Renal pelvis (tissue), 4 donors: Measurements from ENCODE around the gene APOD. TPM values are rescaled to one million over a fixed set of nuclear protein-coding genes. Genes with fewer than 3 reads are reported as not detected.
"Not testable (repeated sequence)": the region's sequence is repeated elsewhere in the genome, so short reads cannot be mapped to it uniquely, and the experiment has no call there.

ENCODE experiments used
- DNase-seq: peaks from one replicate; pipeline ENCODE4 v3.0.0-alpha.2; 2013
- polyA plus RNA-seq, 3 donors: library from polyadenylated mRNA; unstranded; fragments of 120-200 nt; gene quantifications; one replicate each; pipeline ENCODE4 v1.2.1, GENCODE V29; 2013; ENCODE audit not compliant: insufficient read length in 3 of 3

APOD gene
- polyA plus RNA-seq, 3 donors = 8.2 to 11.3 (median 10.0) TPM

DNA sequence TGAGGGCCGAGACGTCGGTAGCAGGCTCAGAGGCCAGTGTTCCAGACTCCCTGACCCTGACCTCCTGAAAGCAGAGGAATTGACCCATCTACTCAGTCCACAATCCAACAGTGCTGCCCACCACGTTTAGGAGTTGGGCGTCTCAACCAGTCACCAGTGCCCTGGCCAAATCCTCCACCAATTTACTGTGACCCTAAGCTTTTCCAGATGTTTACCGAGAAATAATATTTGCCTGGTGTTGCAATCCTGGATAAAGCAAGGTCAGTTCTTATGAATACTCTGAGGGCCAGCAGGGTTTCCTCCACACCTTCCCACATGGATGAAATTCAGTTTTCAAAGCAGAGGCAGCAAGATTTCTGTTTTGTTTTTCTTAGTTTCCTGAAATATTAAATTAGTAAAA is 7.5 kb upstream of the APOD start:
- DNase-seq = no peak

DNA sequence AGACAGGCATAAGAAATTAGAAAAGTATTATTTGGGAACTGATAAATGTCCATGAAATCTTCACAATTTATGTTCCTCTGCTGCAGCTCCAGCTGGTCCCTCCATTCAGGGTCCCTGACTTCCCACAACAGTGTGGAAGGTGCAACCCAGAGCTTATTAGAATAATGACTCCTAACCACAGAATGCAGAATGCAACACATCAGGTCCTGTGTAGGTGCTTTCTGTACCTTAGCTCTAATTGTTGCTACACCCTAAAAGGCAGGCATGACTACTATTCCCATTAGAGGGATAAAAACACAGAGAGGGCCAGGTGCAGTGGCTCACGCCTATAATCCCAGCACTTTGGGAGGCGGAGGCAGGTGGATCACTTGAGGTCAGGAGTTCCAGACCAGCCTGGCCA is 6.6 kb upstream of the APOD start:
- not testable (repeated sequence) for DNase-seq

DNA sequence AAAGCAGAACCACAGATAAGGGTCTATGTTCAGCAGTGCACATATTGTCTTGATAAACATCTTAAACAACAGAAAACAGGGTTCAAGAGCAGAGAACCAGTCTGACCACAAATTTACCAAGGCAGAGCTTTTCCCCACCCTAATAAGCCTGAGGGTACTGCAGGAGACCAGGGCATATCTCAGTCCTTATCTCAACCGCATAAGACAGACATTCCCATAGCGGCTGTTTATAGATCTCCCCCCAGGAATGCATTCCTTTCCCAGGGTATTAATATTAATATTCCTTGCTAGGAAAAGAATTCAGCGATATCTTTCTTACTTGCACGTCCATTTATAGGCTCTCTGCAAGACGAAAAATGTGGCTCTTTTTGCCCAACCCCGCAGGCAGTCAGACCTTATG is 6.1 kb upstream of the APOD start:
- not testable (repeated sequence) for DNase-seq

DNA sequence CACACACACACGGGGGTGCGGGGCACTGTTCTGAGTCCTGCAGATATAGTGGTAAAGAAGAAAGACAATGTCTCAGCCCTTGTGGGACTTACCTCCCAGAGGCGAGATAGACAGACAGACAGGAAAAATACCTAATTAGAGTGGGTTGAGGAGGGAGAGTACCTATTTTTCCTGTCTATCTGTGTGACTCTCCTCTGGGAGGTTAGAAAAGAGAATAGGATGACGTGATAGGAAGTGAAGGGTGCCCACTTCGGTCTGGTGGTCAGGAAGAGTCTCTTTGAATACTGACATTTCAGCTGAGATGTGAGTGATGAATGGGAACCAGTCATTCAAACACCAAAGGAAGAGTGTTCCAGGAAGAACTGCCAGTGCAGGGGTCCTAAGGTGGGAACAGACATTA is 4.1 kb upstream of the APOD start:
- no peak for DNase-seq

DNA sequence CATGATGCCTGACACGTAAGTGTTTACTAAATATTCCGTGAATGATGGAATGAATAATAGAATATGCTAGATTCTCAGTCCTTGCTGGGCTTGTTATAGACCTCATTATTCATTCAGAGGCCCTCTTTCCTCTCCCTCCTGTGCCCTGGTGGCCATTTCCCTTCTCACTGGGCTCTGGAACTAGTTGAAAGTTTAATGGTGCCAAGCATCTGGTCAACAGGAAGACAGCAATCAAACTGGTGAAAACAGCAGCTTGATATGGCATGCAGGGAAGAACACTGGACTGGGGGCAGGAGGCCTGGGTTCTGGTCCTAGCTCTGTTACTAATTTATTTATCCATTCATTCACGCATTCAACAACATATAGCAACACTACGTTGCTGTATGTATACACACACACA is 3.7 kb upstream of the APOD start:
- no peak for DNase-seq

DNA sequence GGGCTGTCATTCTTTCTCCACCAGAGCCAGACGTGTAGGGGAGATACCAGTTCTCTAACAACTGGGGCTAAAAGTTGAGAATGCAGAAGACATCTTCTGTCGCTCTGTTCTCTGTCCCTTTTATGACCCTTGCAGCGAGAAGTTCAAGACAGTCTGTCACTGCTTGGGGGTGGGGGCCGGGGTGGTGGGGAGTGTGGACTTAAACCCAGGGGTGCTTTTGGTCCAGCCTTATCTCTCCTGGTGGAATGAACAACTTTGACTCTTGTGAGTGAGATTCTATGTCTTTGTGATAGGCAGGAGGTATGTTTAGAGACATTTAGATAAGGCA is 767 bp upstream of the APOD start:
- no peak for DNase-seq

DNA sequence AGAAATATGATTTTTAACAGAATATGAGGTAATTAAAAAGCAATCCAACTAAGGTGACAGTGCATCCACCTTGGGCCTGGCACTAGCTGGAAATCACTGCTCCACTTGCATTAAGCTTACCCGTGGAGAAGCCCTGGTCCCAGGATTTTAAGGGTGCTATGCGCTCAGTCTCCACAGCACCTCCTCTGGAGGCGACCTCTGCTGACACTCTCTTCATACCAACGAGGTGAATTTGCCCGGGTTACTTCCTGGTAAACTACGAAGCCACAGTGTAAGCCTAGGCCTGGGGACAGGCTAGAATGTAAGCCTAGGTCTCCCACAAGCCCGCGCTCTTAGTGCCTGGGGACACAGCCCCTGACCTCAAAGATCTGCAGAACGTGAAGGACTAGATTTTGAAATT is 793 bp downstream of the APOD start:
- DNase-seq = no peak

DNA sequence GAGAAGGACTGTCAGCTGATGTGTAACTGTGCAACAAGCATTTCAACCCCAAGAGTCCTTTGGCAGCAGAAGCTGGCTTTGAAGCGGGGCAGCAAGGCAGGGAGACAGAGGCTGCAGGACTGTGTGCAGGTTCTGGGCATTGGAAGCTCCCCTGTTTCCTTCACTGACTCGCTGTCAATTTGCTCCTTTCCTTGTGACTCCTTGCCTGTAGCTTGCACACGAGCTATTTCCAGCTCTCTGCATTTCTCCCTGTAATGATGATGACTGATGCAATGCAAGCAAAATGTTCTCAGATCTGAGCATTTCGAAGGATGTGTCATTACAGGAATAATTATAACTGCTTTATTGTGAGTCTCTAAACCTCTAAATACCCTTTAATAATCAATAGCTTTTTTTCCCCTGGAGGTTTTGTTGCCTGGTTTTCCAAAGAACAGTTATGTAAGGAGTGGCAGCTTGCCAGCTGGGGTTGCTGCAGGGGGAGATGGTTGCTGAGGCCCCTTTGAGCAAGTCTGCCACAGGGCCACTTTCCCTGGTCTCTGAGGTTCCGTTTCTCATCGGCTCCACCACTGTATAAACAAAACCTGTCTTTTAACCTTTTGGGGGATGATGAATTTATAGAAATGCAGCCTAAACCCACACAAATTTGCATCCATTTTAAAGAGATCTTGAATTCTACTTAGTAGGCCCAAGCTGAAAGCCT is 2.8 kb downstream of the APOD start:
- no peak for DNase-seq

DNA sequence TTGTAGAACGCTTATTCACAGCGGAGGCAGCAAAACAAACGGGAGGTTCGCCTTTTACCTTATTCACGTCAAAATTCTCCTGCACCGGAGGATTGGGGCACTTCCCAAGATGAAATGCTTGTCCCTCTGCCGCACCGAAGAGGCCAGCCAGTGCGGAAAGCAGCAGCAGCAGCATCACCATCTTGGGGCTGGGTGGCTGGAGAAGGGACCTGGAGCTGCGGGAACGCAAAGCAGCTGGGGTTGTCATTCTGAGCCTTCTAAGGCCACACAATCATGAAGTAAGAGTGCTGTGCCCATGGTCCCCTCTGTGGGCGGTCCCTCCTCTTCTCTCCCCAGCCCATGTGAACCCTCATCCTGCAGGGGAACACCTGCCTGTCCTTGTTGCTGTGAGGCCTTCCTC is 4.5 kb downstream of the APOD start:
- no peak for DNase-seq

DNA sequence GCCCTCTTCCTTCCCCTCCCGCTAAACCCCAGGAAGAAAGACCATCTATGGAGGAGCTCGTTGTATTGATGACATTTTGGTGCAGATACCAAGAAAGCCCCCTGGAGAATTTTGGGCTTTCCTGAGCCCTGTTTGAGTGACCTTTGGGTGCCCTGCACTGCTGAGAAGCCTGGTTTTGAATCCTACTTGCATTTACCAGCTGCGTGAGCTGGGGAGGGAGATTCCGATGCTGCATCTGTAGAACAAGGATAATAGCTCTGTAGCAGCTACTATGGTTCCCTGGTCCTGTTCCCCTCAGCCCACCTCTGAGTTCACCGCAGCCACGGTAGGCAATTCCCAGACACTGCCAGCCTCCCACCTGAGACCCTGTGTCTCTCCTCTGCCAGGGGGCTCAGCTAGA is 5.2 kb downstream of the APOD start:
- DNase-seq = no peak

DNA sequence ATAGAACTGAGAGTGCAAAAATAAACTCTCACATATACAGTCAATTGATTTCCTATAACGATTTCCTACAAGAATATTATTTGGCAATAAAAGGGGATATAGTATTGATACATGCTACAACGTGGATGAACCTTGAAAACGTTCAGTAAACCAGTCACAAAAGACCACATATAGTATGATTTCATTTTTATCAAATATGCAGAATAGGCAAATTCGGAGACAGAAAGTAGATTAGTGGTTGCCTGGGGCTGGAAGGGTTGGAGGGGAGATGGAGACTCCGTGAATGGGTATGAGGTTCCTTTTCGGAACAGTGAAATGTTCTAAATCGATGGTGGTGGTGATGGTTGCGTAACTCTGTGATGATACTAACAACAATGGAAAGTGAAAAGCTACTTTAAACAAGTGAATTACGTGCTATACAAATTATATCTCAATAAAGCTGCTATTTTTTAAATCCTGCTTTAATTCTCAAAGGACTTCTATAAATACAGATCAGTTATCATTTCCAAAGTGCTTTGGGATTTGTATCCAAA is 6.0 kb downstream of the APOD start:
- DNase-seq = no peak

DNA sequence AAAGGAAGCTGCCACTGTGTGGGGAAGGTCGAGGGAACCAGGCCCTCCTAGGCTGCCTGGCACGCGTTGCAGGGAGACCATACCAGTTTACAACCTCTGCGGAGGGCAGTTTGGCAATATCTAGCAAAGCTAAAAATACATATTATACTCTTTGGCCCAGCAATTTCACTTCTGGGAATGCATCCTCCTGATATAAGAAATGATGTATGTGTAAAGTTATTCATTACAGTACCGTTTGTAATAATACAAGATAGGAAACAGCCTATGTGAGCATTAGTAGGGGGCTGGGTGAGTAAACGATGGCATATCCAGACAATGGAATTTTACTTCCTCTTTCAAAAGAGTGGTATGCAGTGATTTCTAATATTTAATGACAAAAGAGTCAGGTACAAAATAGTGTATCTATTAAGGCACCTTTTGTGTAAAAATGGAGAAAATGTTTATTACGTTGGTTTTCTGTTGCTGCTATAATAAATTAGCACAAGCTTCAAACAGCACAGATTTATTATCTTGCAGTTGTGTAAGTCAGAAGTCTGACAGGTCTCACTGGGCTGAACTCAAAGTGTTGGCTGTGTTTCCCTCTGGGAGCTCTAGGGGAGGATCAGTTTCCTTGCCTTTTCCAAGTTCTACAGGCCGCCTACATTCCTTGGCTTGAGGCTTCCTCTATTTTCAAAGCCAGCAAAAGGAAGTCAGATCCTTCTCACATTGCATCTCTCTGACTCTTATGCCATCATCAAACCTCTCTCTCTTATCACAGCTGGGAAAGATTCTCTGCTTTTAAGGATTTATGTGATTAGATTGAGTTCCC is 9.0 kb downstream of the APOD start:
- DNase-seq = no peak

DNA sequence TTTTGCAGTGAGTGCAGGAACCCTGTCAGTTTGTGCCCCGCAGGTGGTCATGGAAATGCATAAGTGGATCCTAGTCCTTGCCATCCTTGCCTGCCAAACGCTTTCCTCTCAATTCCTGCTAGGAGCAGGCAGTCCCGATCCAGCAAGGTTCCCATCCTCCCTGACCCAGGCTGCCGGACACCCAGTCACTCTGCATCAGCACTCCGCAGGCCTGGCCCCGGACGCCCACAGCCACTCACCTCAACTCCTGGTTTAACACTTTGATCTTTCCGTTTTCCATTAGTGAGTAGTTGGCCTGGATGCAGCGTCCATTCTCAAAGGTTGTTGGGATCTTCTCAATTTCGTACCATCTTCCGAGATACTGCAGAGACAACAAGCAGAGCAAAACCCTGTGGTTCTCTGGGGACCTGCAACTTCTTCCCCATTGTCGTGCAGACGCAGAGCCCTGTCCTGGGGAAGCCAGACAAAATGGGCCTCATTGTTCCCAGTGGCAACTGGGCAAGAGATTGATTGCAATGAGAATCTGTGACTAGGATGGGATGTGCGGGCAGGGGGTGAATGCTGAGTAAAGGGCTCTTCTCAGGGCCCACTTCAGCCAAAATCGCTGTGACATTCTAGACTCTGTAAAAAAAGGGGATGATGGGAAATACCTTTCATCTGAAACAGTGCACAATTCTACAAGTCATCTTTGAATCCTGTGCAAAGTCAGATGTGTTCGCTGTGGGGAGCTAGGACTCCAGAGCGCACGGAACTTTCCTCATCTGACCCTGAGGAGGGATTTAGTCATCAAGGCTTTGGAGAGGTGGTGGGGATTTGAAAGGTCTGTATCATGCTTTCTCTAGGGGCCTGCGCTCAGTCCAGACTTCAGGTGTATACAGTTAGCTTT is 9.9 kb downstream of the APOD start:
- DNase-seq = no peak

DNA sequence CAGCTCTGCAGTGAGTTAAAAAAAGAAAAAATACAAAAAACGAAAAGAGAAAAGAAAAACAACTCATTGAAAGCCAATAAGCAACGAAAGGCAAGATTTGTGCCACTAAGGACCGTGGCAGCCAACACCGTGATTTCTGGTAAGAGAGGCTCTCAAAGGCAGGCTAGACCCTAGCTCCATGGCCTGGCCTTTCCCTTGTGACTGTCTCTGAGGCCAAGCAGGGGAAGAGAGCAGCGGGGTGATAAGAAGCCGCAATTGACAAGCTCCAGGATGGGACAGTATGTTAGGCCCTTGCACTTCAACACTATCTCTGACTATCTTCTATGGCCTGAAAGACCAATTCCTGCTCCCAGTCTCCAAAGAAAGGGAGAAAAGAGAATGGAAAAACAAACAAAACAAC is 12.4 kb downstream of the APOD start:
- no peak for DNase-seq

DNA sequence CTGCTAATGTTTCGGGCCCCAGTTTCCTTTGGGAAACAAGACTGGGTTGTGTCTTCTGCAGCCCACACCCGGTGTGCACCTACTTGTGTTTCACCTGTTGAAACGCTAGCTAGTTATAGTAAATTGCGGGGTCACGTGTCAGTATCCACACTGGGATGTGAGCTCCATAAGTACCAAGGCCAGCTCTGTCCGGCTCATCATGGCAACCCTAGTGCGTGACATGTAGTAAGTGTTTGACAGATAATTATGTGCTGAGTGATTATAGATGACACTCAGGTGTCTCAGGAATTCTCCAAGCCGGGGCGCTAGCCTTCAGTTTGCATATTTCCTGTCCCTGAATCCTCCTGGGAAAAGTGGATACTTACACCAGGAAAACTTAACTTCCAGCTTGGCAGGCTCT is 12.8 kb downstream of the APOD start:
- no peak for DNase-seq

DNA sequence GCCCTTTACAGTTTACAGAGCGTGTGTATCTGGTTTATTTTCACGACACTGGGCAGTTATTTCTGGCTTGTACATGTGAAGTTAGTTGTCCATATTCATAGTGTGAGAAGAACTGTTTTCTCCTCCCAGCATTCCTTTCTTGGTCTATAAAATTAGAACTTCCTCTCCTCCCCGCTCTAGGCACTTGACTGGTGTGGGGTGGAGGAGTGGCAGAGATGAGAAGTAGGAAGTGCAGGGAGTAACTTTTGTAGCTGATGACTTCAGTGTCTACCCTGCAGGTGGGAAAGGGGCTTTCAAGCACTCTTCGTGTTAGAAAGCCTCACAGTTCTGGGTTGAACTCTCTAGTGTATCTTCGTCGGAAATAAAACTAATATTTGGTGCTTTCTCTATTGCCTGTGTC is 13.4 kb downstream of the APOD start:
- DNase-seq = no peak

DNA sequence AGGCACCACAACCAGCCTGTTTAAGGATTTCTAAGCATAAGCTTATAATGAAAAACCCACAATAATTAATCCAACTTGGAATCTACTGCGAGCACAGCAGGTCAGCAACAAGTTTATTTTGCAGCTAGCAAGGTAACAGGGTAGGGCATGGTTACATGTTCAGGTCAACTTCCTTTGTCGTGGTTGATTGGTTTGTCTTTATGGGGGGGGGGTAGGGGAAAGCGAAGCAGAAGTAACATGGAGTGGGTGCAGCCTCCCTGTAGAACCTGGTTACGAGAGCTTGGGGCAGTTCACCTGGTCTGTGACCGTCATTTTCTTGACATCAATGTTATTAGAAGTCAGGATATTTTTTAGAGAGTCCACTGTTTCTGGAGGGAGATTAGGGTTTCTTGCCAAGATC is 15.1 kb downstream of the APOD start:
- DNase-seq = no peak

DNA sequence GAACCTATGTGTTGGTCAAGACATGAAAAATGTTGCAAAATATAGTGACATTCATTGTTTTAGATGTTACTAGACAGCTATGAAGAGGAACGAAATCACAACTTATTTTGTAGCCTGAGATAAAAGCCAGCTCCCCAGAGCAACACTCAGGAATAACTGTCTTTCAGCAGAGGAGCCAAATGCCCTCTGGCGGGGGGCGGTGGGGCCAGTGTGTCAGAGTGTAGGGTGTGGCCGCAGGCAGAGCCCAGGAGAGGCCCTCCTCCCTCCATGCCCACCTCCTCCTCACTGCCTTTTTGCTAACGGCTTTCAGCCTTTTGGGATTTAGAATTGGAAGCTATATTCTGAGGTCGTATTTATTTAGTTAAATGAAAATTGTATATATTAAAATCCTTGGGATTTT is 16.9 kb downstream of the APOD start:
- no peak for DNase-seq

DNA sequence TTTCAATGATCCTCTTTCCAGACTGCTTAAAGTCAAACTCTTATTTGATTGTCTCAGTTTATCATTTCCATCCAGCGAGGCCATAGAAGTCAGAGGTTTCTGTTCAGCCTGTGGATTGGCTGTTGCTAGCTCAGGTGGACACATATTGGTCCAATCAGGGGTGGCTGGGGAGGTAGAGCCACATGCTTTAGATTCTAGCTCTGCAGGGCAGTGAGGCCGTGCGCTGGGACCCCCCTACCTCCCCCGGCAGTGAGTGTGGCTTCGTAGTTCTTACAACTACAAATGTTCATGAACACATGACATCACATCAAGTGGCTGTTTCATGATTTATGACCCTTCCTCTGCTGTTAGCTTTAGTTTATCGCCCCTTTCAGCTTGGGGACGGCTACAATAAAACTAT is 18.0 kb downstream of the APOD start:
- DNase-seq = no peak

DNA sequence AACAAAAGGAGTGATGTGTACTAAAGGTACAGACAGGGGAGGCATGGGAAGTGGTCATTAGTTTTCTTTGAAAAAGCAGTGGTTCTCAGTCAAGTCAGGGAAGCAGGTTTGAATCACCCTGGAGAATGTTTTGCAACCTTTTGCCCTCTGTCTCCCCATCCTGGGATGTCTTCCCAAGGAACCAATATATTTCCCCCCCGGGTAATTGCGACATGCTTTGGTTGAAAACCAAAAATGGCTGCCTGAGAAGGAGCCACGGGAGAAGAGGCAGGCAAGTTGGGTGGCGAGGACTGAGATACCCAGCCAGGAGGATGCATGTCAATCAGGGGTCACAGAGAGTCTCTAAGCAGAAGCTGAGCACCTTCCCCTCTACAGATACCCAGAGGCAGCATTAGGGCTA is 20.4 kb downstream of the APOD start:
- no peak for DNase-seq

DNA sequence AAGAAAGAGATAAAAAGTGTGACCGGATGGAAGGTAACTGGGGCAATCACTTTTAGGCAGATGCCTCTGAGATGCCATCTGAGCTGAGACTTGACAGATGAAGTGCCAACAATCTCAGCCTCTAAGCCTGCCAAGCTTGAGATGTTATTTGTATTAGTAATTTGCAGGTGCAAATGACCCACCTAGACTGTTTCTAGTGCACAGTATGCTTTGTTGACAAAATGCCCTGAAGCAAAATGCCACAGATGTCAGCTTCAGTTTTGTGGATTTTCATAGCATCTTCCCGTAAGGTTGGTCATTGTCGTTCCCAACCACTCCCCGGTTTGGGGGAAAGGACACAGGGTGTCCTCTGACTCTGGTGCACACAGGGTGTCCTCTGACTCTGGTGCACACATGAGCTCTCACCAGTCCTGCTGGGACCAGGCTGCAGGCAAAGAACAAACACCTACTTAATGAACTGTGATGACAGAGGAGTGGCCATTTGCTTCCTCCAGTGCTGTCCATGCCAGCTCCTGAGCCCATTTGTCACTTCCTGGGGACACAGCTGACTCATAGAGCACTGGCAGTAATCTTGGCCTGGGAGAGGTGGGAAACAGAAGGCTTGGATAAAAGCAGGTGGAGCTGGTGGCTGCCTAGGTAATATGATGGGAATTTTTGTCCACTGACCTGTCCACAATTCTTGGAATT is 23.9 kb downstream of the APOD start:
- DNase-seq = no peak

DNA sequence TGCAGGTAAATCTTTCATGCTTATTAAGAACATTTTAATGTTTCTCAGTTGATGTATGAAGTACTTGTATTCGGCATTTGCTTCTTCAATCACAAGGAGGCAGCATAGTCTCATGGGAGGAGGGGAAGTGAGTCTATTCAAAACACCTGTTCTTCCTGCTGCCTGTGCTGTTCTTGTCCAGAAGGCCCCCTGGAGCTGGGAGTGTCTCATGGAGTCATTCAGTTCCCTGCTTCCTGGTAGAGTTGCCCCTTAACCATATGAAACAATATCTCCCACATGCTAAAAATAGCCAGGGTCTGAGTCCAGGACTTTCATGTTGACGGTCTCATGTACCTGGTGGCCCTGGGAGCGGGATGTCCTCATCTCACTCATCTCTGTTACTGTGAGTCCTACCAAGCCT is 25.1 kb downstream of the APOD start:
- no peak for DNase-seq
